SU-DHL-6 (cell line): ENCODE data around the gene LIPE.

Experiments used
- H2AFZ ChIP-seq: fragments of 200-600 bp; sonication (generic); 2 replicates; pipeline ENCODE4 v1.6.1; 2014; ENCODE audit warnings: low read depth, mild to moderate bottlenecking, moderate library complexity, mixed read lengths, antibody characterized with exemption, low read length; ENCODE audit not compliant: severe bottlenecking
- H3F3A ChIP-seq: fragments of 200-600 bp; shearing (Covaris generic); 2 replicates; pipeline ENCODE4 v1.6.0; 2016; ENCODE audit warnings: antibody characterized with exemption, mild to moderate bottlenecking; ENCODE audit not compliant: insufficient read depth
- H3K27ac ChIP-seq: fragments of 200-600 bp; sonication (generic); 2 replicates; pipeline ENCODE4 v1.5.1; 2016; ENCODE audit warnings: low read depth, mild to moderate bottlenecking, low read length, moderate library complexity, mixed read lengths
- H3K27me3 ChIP-seq: fragments of 200-600 bp; sonication (generic), shearing (Covaris generic); 2 replicates; pipeline ENCODE4 v1.6.0; 2014; ENCODE audit warnings: mild to moderate bottlenecking, low read length
- H3K36me3 ChIP-seq: fragments of 200-600 bp; sonication (generic); 2 replicates; pipeline ENCODE4 v1.6.1; 2014; ENCODE audit warnings: mild to moderate bottlenecking, low read length, mixed read lengths
- H3K4me2 ChIP-seq: fragments of 300-600, 200-600 bp; shearing (Covaris generic), sonication (generic); 2 replicates; pipeline ENCODE4 v1.6.0; 2014; ENCODE audit warnings: low read length, low read depth, mild to moderate bottlenecking; ENCODE audit not compliant: poor library complexity, severe bottlenecking
- H3K4me3 ChIP-seq: fragments of 200-600 bp; sonication (generic); 2 replicates; pipeline ENCODE4 v1.5.1; 2014; ENCODE audit warnings: antibody characterized with exemption, low read length, mild to moderate bottlenecking, mixed read lengths; ENCODE audit not compliant: insufficient read depth, poor library complexity, severe bottlenecking
- H3K79me2 ChIP-seq: fragments of 200-600 bp; sonication (generic); 2 replicates; pipeline ENCODE4 v1.6.1; 2014; ENCODE audit warnings: mild to moderate bottlenecking, low read length, moderate library complexity; ENCODE audit not compliant: insufficient read depth
- H3K9ac ChIP-seq: fragments of 200-600 bp; sonication (generic); 2 replicates; pipeline ENCODE4 v1.7.0; 2014; ENCODE audit warnings: mild to moderate bottlenecking, low read length
- H3K9me2 ChIP-seq: fragments of 200-600 bp; sonication (generic); replicated peaks from 2 replicates; pipeline ENCODE4 v1.6.1; 2014; ENCODE audit warnings: low read length; ENCODE audit not compliant: insufficient read depth
- H3K9me3 ChIP-seq: fragments of 200-600 bp; sonication (generic); 2 replicates; pipeline ENCODE4 v1.6.1; 2014; ENCODE audit warnings: low read length, mixed read lengths; ENCODE audit not compliant: insufficient read depth
- H4K20me1 ChIP-seq: fragments of 200-600 bp; sonication (generic); 2 replicates; pipeline ENCODE4 v1.6.1; 2014; ENCODE audit warnings: low read depth, mild to moderate bottlenecking, antibody characterized with exemption, low read length, moderate library complexity, mixed read lengths
- EZH2phosphoT487 ChIP-seq: fragments of 200-600 bp; sonication (generic), shearing (Covaris generic); conservative IDR thresholded peaks from 2 replicates; pipeline ENCODE4 v1.6.1; 2018; ENCODE audit warnings: mild to moderate bottlenecking, antibody characterized with exemption, low read length, moderate library complexity, mixed read lengths
- TF ChIP-seq, protein P1 (sequence below): fragments of 200-600 bp; sonication (generic); IDR thresholded peaks from one replicate; pipeline ENCODE4 v1.5.1; 2017; ENCODE audit warnings: antibody characterized with exemption, mild to moderate bottlenecking, low read length, moderate library complexity; ENCODE audit not compliant: insufficient read depth, poor library complexity, severe bottlenecking

Gene LIPE

DNA sequence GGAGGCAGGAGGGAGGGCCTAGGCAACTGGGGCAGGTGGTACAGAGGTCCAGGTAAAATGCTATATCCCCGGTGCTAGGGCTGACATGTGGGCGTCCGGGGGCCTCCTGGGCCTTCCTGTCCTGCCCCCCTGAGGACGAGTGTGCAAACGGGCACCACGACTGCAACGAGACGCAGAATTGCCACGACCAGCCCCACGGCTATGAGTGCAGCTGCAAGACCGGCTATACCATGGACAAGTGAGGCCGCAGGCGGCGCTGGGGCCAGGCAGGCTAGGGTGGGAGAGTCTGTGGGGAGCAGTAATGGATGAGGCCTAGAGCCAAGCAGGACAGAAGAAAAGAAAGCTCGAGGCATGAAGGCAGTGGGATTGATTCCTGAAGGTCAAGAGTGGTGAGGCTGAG lies 58.4 kb downstream of the LIPE start:
- Histone ChIP-seq H3K4me3 (no peak overlapping the region), H3K27me3 (no peaks in the 10 kb centered on the region), H3K9me2 (no peaks in the 10 kb centered on the region), H3F3A (no peaks in the 10 kb centered on the region), H4K20me1 (no peaks in the 10 kb centered on the region), H2AFZ (no peak overlapping the region), H3K36me3 (peaks cover 3% of the 10 kb centered on the region; the same call in 1 of the 2 replicates), H3K9ac (no peak overlapping the region), H3K27ac (no peak overlapping the region), H3K4me2 (no peak overlapping the region), H3K79me2 (no peaks in the 10 kb centered on the region), H3K9me3 (peaks cover 5% of the 10 kb centered on the region; the same call in 1 of the 2 replicates)
- TF ChIP-seq, protein P1, sequence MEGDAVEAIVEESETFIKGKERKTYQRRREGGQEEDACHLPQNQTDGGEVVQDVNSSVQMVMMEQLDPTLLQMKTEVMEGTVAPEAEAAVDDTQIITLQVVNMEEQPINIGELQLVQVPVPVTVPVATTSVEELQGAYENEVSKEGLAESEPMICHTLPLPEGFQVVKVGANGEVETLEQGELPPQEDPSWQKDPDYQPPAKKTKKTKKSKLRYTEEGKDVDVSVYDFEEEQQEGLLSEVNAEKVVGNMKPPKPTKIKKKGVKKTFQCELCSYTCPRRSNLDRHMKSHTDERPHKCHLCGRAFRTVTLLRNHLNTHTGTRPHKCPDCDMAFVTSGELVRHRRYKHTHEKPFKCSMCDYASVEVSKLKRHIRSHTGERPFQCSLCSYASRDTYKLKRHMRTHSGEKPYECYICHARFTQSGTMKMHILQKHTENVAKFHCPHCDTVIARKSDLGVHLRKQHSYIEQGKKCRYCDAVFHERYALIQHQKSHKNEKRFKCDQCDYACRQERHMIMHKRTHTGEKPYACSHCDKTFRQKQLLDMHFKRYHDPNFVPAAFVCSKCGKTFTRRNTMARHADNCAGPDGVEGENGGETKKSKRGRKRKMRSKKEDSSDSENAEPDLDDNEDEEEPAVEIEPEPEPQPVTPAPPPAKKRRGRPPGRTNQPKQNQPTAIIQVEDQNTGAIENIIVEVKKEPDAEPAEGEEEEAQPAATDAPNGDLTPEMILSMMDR, result no peak
- TF ChIP-seq EZH2phosphoT487, result no peak

DNA sequence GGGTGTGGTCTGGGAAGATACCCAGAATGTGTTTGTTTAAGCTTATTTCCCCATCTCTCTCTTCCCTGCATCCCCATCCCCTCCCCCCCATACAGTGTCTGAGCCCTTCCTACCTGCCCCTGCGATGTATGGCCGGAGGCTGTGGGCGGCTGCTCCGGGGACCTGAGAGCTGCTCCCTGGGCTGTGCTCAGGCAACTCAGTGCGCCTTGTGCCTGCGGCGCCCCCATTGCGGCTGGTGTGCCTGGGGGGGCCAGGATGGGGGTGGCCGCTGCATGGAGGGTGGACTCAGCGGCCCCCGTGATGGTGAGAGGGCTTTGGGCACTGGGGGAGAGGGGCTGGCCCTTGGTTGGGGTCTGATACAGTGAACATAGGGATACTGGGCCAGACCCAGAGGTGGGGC lies 58.8 kb downstream of the LIPE start:
- TF ChIP-seq EZH2phosphoT487, result no peak
- TF ChIP-seq, protein P1, result no peak
- Histone ChIP-seq H3K4me2 (no peak overlapping the region), H3K27ac (no peak overlapping the region)

DNA sequence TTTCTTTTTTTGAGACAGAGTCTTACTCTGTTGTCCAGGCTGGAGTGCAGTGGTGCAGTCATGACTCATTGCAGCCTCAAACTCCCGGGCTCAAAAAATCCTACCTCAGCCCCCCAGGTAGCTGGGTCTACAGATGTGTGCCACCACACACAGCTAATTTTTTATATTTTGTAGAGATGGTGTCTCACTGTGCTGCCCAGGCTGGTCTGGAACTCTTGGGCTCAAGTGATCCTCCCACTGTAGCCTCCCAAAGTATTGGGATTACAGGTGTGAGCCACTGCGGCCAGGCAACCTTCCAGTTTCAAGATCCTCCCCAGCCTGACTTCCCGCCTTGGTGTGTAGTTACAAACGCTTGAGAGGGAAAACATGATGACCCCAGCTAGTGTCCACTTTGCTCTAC lies 59.3 kb downstream of the LIPE start:
- no peak for TF ChIP-seq EZH2phosphoT487
- TF ChIP-seq, protein P1, result no peak
- H3K36me3 ChIP-seq, result peaks cover 3% of the 10 kb centered on the region; the same call in 1 of the 2 replicates
- no peaks in the 10 kb centered on the region for H3K79me2 ChIP-seq
- H4K20me1 ChIP-seq, result no peaks in the 10 kb centered on the region
- H3K27me3 ChIP-seq, result no peaks in the 10 kb centered on the region
- H3K27ac ChIP-seq, result no peak overlapping the region
- no peaks in the 10 kb centered on the region for H3F3A ChIP-seq
- H3K9me2 ChIP-seq, result no peaks in the 10 kb centered on the region
- no peak overlapping the region for H3K4me2 ChIP-seq
- H3K4me3 ChIP-seq, result no peak overlapping the region
- H2AFZ ChIP-seq, result no peak overlapping the region
- H3K9me3 ChIP-seq, result peaks cover 8% of the 10 kb centered on the region; the same call in 1 of the 2 replicates
- H3K9ac ChIP-seq, result no peak overlapping the region

More for the DNA sequence above, 58.8 kb downstream of the LIPE start:
- Histone ChIP-seq H3K9ac (no peak overlapping the region), H3K27me3 (no peaks in the 10 kb centered on the region), H3F3A (no peaks in the 10 kb centered on the region), H3K9me3 (peaks cover 8% of the 10 kb centered on the region; the same call in 1 of the 2 replicates), H2AFZ (no peak overlapping the region), H3K9me2 (no peaks in the 10 kb centered on the region), H3K36me3 (peaks cover 3% of the 10 kb centered on the region; the same call in 1 of the 2 replicates), H4K20me1 (no peaks in the 10 kb centered on the region), H3K79me2 (no peaks in the 10 kb centered on the region), H3K4me3 (no peak overlapping the region)
